Mesenteric fat pad (tissue), 1 donor: ENCODE measurements around the gene LRRFIP2. TPM values are rescaled to one million over a fixed set of nuclear protein-coding genes. Genes with fewer than 3 reads are reported as not detected.

Experiments used
- DNase-seq: peaks from one replicate; pipeline ENCODE4 v3.0.0-alpha.2; 2020; ENCODE audit warnings: low spot score
- total RNA-seq: library from RNA; stranded (reverse); fragmentation: NEBNext Ultra II Directional; extraction: Animal tissue kit (Norgen Biotek cat#: 25700); gene quantifications from one replicate; pipeline ENCODE4 v1.2.1, GENCODE V29; 2021
- donor health status: DM: yes; HTN: yes; CAD: no.

The LRRFIP2 gene
- total RNA-seq, 1 donor from 2014 or later: 37.0 TPM

DNA sequence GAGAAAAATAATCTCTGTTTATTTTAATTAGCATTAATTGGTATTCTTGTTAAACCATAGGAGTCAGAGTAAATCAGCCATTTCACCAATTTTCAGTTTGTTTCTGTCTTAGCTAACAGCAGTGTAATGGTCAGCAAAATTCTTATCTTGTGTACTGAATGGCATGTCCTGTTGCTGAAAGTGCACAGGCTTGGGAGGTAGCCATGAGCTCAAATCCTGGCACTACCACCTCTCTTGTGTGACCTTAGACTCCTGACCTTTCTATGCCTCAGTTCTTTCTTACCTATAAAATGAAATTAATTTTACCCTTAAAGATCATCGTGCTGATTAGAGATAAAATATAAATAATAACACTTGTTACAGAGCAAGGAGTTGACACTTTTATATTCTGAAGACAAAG lies 145.3 kb downstream of the LRRFIP2 start:
- DNase-seq: no peak

GRCh38 chr3:37028329-37028728 lies 146.1 kb downstream of the LRRFIP2 start:
- no peak for DNase-seq

- DNase-seq: no peak
These were observed 147.5 kb downstream of the LRRFIP2 start for GRCh38 chr3:37026851-37027250.

DNA sequence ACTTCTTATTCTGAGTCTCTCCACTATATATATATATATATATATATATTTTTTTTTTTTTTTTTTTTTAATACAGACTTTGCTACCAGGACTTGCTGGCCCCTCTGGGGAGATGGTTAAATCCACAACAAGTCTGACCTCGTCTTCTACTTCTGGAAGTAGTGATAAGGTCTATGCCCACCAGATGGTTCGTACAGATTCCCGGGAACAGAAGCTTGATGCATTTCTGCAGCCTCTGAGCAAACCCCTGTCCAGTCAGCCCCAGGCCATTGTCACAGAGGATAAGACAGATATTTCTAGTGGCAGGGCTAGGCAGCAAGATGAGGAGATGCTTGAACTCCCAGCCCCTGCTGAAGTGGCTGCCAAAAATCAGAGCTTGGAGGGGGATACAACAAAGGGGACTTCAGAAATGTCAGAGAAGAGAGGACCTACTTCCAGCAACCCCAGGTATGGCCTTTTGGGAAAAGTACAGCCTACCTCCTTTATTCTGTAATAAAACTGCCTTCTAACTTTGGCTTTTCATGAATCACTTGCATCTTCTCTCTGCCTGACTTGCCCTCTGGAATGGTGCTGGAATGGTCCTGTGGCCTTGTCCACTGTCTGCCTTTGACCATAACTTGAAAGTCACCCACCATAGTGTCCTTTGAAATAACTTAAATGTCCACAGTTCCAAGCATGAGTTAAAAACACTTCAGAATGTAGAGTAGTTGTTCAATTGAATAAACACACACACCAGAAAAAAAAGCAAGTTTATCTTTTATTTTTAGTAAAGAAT lies 148.6 kb downstream of the LRRFIP2 start:
- DNase-seq: no peak

DNA sequence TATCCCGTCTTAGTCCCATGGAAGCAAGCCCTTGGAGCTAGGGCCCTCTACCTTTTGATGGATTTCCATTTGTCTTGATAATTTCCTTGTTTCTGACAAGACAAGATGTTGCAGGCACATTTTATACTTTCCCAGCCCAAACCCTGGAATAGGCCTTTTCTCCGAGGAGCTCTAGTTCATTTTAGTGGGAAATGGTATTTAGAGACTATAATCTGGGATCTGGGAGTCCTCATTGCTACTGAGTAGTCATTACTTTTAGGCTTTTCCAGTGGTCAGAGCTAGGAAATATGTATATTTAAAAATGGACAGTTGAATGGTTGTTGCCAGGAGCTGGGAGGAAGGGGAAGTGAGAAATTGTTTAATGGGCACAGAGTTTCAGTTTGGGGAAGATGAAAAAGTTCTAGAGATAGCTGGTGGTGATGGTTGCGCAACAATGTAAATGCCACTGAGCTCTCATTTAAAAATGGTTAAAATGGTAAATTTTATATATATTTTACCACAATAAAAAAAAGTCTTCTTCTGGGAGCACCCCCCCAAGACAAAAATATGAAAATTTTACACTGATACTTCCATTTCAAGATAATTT lies 149.5 kb downstream of the LRRFIP2 start:
- DNase-seq: no peak

DNA sequence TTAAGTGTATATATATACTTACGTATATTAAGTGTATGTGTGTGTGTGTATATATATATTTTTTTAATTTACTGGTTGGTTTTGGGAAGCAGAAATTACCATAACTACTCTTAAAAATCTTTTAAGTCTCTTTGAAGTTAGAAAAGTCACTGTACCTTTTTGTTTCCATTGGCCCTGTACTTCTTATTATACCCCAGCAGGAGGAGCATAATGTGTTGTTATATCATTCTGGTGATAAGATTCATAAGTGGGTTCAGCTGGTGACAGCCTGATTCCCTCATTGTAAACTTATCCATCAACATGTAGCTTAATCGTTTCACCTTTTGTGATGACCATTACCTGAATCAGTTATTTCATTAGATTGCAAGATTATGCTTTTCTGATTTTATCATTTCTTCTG lies 150.3 kb downstream of the LRRFIP2 start:
- DNase-seq: no peak

DNA sequence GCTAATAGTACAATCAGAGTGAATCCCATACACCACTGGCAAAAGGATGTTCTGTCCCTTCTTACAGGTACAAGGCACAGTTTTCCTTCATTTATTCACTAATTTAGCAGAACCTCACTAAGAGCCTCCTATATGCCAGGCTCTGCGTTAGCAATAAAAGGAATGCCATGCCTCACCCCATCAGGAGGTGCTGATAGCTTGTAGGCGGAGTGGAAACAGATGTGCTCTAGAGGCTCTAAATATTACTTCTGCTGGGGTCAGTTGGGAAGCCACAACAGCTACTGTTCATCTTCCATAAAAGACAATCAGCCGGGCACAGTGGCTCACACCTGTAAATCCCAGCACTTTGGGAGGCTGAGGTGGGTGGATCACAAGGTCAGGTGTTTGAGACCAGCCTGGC lies 156.7 kb downstream of the LRRFIP2 start:
- DNase-seq: no peak

DNA sequence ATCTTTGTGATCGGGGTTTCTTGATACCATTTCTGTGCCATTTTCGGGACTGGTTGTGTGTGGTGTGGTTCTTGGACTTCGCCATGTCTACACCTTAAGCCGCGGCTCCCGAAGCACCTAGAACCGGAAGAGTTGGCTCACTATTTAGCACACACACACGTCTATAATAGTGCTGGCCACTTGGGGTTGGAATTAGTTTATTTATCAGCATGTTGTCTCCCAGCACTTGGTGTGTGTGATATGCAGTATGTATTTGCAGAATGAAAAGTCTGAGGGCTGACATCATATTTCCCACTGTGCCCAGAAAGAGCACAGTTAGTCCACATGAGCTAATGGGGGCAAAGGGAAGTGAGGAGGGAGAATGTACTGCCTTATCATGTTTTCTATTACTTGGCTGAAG lies 157.5 kb downstream of the LRRFIP2 start:
- no peak for DNase-seq

- no peak for DNase-seq
These were observed 158.7 kb downstream of the LRRFIP2 start for GRCh38 chr3:37015642-37016041.

- no peak for DNase-seq
These were observed 159.8 kb downstream of the LRRFIP2 start for GRCh38 chr3:37014620-37015019.

Other genes with a start within 250 kb of the LRRFIP2 start
- gene TRANK1, start 229.5 kb downstream of the LRRFIP2 start, total RNA-seq: 14.7 TPM
- 9.5 TPM for gene EPM2AIP1, start 181.5 kb downstream of the LRRFIP2 start, total RNA-seq
- 25.0 TPM for gene MLH1, start 181.1 kb downstream of the LRRFIP2 start, total RNA-seq
- gene GOLGA4, start 68.7 kb upstream of the LRRFIP2 start, total RNA-seq: 140 TPM